Activated naive CD8-positive, alpha-beta T cell treated with anti-CD3 and anti-CD28 coated beads, Interleukin-2, amount 10 ng/mL, durations not matched to agents 7 days and 5 days (primary cell): ENCODE measurements around the gene RNF169. TPM values are rescaled to one million over a fixed set of nuclear protein-coding genes. Genes with fewer than 3 reads are reported as not detected.

ENCODE experiments used
- ATAC-seq: fragments of 150-1000 bp; cut with Tn5 transposase; one replicate; pipeline ENCODE4 v1.10.0; 2021; ENCODE audit warnings: low read depth, moderate library complexity
- POLR2A ChIA-PET: fragments of 350-600 bp; sonication (Branson Sonifier 250); formaldehyde crosslinking; loops from one replicate; lab custom pipeline; 2021; ENCODE audit warnings: antibody characterized with exemption; lab: Charles Lee
- DNase-seq: peaks from one replicate; pipeline ENCODE4 v3.0.0; 2021
- H3K27ac Mint-ChIP-seq: one replicate; pipeline ENCODE4 v1.8.0; 2022; ENCODE audit warnings: mild to moderate bottlenecking, mixed read lengths
- H3K27me3 Mint-ChIP-seq: one replicate; pipeline ENCODE4 v1.8.0; 2022; ENCODE audit warnings: mild to moderate bottlenecking, moderate library complexity, mixed read lengths
- H3K36me3 Mint-ChIP-seq: one replicate; pipeline ENCODE4 v1.8.0; 2021; ENCODE audit warnings: mild to moderate bottlenecking, mixed read lengths
- H3K4me1 Mint-ChIP-seq: one replicate; pipeline ENCODE4 v1.8.0; 2021; ENCODE audit warnings: mixed read lengths
- H3K4me3 Mint-ChIP-seq: one replicate; pipeline ENCODE4 v1.8.0; 2022; ENCODE audit warnings: mild to moderate bottlenecking, moderate library complexity, mixed read lengths
- H3K9me3 Mint-ChIP-seq: one replicate; pipeline ENCODE4 v1.8.0; 2021; ENCODE audit warnings: mixed read lengths
- microRNA-seq: library from miRNA; unstranded; fragments of <30 nt; microRNA quantifications from one replicate; pipeline ENCODE4 v1.2.0, GENCODE V29; 2022
- total RNA-seq, 2 experiments: library from RNA; stranded (reverse); gene quantifications; one replicate each; pipeline ENCODE4 v1.2.3, GENCODE V29; 2021

RNF169 gene
- total RNA-seq, 2 experiments from 2014 or later = 18.7 to 20.8 TPM

- Mint-ChIP-seq H3K36me3 (peaks cover 52% of the 10 kb centered on the region), H3K27ac (no peak overlapping the region), H3K27me3 (no peaks in the 10 kb centered on the region), H3K9me3 (no peaks in the 10 kb centered on the region), H3K4me3 (no peak overlapping the region), H3K4me1 (peaks cover 12% of the 10 kb centered on the region)
- POLR2A ChIA-PET = no interaction called here
- ATAC-seq (no peak), DNase-seq (no peak)
Measured at GRCh38 chr11:74849525-74850391, 101.1 kb downstream of the RNF169 start.

- DNase-seq (no peak), ATAC-seq (no peak)
- Mint-ChIP-seq H3K4me1 (peaks cover 8% of the 10 kb centered on the region), H3K36me3 (peaks cover 43% of the 10 kb centered on the region), H3K4me3 (no peak overlapping the region), H3K9me3 (no peaks in the 10 kb centered on the region), H3K27ac (no peak overlapping the region), H3K27me3 (no peaks in the 10 kb centered on the region)
- POLR2A ChIA-PET = no interaction called here
Measured at GRCh38 chr11:74853223-74853622, 104.6 kb downstream of the RNF169 start.

- H3K36me3 Mint-ChIP-seq = peaks cover 80% of the 10 kb centered on the region
- H3K9me3 Mint-ChIP-seq = peaks cover 8% of the 10 kb centered on the region
- no peak overlapping the region for H3K27ac Mint-ChIP-seq
- H3K4me1 Mint-ChIP-seq = peaks cover 8% of the 10 kb centered on the region
- no peaks in the 10 kb centered on the region for H3K27me3 Mint-ChIP-seq
- POLR2A ChIA-PET = no interaction called here
- no peak for DNase-seq
- no peak overlapping the region for H3K4me3 Mint-ChIP-seq
- ATAC-seq = no peak
Measured at GRCh38 chr11:74860743-74861142, 112.1 kb downstream of the RNF169 start.

GRCh38 chr11:74863410-74863809 lies 114.8 kb downstream of the RNF169 start:
- H3K27me3 Mint-ChIP-seq = no peaks in the 10 kb centered on the region
- no peak for DNase-seq
- POLR2A ChIA-PET = no interaction called here
- H3K4me1 Mint-ChIP-seq = no peaks in the 10 kb centered on the region
- H3K4me3 Mint-ChIP-seq = no peak overlapping the region
- no peak overlapping the region for H3K27ac Mint-ChIP-seq
- no peak for ATAC-seq
- peaks cover 22% of the 10 kb centered on the region for H3K9me3 Mint-ChIP-seq
- H3K36me3 Mint-ChIP-seq = peaks cover 93% of the 10 kb centered on the region

GRCh38 chr11:74866557-74866956 lies 117.9 kb downstream of the RNF169 start:
- Mint-ChIP-seq H3K9me3 (peaks cover 37% of the 10 kb centered on the region), H3K36me3 (peaks cover 95% of the 10 kb centered on the region), H3K4me1 (no peaks in the 10 kb centered on the region), H3K4me3 (no peak overlapping the region), H3K27me3 (no peaks in the 10 kb centered on the region), H3K27ac (no peak overlapping the region)
- POLR2A ChIA-PET = interaction anchor here (0.7 kb wide), 1 partner anchor 384 kb away, joined by 3 read pairs; no protein-coding TSS in a partner anchor
- DNase-seq (no peak), ATAC-seq (no peak)

GRCh38 chr11:74870485-74870884 lies 121.8 kb downstream of the RNF169 start:
- H3K4me3 Mint-ChIP-seq = no peak overlapping the region
- no peak for DNase-seq
- H3K27me3 Mint-ChIP-seq = no peaks in the 10 kb centered on the region
- ATAC-seq = no peak
- H3K36me3 Mint-ChIP-seq = peaks cover 89% of the 10 kb centered on the region
- POLR2A ChIA-PET = interaction anchor here (0.6 kb wide), 1 partner anchor 297 kb away, joined by 5 read pairs; no protein-coding TSS in a partner anchor
- no peak overlapping the region for H3K27ac Mint-ChIP-seq
- H3K4me1 Mint-ChIP-seq = no peaks in the 10 kb centered on the region
- H3K9me3 Mint-ChIP-seq = peaks cover 44% of the 10 kb centered on the region

GRCh38 chr11:74871037-74871436 lies 122.4 kb downstream of the RNF169 start:
- H3K36me3 Mint-ChIP-seq = peaks cover 88% of the 10 kb centered on the region
- no peak overlapping the region for H3K27ac Mint-ChIP-seq
- no peaks in the 10 kb centered on the region for H3K4me1 Mint-ChIP-seq
- POLR2A ChIA-PET = no interaction called here
- H3K27me3 Mint-ChIP-seq = no peaks in the 10 kb centered on the region
- ATAC-seq (no peak), DNase-seq (no peak)
- H3K9me3 Mint-ChIP-seq = peaks cover 43% of the 10 kb centered on the region
- H3K4me3 Mint-ChIP-seq = no peak overlapping the region

GRCh38 chr11:74877132-74877531 lies 128.5 kb downstream of the RNF169 start:
- no peak for ATAC-seq

More at GRCh38 chr11:74877132-74877531, 128.5 kb downstream of the RNF169 start:
- H3K4me1 Mint-ChIP-seq = no peaks in the 10 kb centered on the region
- H3K4me3 Mint-ChIP-seq = no peak overlapping the region
- H3K27me3 Mint-ChIP-seq = no peaks in the 10 kb centered on the region
- peaks cover 44% of the 10 kb centered on the region for H3K36me3 Mint-ChIP-seq
- no peak for DNase-seq
- no peak overlapping the region for H3K27ac Mint-ChIP-seq
- POLR2A ChIA-PET = no interaction called here
- peaks cover 12% of the 10 kb centered on the region for H3K9me3 Mint-ChIP-seq

Small RNA genes within 50 kb of the gene (microRNA-seq; reads per million reads assigned to microRNA genes)
- not detected for gene MIR4696

Other genes starting within 250 kb of the RNF169 start
- gene POLD3, start 156.3 kb upstream of the RNF169 start, total RNA-seq = 10 to 100 TPM; 46.6 to 50.0 TPM
- gene CHRDL2, start 17.4 kb upstream of the RNF169 start, total RNA-seq = not detected
- gene XRRA1, start 200.2 kb downstream of the RNF169 start, total RNA-seq = 10 to 100 TPM; 36.0 to 42.9 TPM
- gene SPCS2, start 200.4 kb downstream of the RNF169 start, total RNA-seq = 100 to 1,000 TPM; 112 to 114 TPM
- gene NEU3, start 240.1 kb downstream of the RNF169 start, total RNA-seq = 10 to 100 TPM; 13.6 to 17.3 TPM